AG09309 (cell line): ENCODE measurements around the gene CEACAM3.

Experiments
- DNase-seq: peaks from one replicate; pipeline ENCODE4 v3.0.0-alpha.2; 2010; ENCODE audit warnings: low read depth
- H3K4me3 ChIP-seq: 2 replicates; pipeline ENCODE4 v1.5.1; 2011; ENCODE audit warnings: mild to moderate bottlenecking, low read depth, low read length, moderate library complexity; ENCODE audit not compliant: control insufficient read depth
- TF ChIP-seq, protein P1 (sequence below): IDR thresholded peaks from 2 replicates; pipeline ENCODE4 v1.5.1; 2011; ENCODE audit warnings: mild to moderate bottlenecking, low read depth, low read length, inconsistent platforms; ENCODE audit not compliant: insufficient read depth, control insufficient read depth; ENCODE audit errors: missing control alignments

The CEACAM3 gene

DNA sequence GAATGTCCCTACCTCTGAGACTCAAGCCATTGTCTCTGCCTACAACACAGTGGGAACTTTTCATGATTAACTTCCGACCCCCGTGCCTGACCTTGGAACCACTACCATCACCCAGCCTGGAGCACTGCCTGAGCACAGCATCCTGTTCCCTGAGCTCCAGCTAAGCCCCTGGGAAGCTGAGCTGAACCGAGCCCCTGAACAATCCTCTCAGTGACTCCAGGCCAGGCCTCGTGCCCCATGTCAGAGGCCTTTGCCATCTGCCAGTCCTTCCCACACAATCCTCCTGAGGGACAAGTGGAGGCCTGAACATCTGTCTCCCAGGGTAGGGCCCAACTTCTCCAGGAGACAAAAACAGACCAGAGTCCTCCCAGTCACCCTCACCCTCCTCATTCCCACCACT is 17.5 kb downstream of the CEACAM3 start:
- no peak overlapping the region for H3K4me3 ChIP-seq
- TF ChIP-seq, protein P1, sequence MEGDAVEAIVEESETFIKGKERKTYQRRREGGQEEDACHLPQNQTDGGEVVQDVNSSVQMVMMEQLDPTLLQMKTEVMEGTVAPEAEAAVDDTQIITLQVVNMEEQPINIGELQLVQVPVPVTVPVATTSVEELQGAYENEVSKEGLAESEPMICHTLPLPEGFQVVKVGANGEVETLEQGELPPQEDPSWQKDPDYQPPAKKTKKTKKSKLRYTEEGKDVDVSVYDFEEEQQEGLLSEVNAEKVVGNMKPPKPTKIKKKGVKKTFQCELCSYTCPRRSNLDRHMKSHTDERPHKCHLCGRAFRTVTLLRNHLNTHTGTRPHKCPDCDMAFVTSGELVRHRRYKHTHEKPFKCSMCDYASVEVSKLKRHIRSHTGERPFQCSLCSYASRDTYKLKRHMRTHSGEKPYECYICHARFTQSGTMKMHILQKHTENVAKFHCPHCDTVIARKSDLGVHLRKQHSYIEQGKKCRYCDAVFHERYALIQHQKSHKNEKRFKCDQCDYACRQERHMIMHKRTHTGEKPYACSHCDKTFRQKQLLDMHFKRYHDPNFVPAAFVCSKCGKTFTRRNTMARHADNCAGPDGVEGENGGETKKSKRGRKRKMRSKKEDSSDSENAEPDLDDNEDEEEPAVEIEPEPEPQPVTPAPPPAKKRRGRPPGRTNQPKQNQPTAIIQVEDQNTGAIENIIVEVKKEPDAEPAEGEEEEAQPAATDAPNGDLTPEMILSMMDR: no peak
- DNase-seq: no peak

DNA sequence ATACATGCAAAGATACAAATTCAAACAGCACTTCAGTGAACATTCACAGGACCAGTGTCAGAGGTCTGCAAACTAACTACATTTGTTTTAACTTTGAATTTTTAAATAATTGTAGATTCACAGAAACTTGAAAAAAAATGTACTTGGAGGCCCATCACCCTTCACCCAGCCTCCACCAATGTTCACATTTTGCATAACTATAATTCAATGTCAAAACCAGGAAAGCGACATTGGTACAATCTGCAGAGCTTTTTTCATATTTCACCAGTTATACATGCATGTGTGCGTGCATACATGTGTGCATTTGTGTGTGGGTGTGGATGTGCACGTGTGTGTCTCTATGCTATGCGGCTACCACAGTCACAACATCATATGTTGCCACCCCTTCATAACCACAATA is 18.9 kb downstream of the CEACAM3 start:
- no peak for DNase-seq
- TF ChIP-seq, protein P1: no peak
- H3K4me3 ChIP-seq: no peak overlapping the region

DNA sequence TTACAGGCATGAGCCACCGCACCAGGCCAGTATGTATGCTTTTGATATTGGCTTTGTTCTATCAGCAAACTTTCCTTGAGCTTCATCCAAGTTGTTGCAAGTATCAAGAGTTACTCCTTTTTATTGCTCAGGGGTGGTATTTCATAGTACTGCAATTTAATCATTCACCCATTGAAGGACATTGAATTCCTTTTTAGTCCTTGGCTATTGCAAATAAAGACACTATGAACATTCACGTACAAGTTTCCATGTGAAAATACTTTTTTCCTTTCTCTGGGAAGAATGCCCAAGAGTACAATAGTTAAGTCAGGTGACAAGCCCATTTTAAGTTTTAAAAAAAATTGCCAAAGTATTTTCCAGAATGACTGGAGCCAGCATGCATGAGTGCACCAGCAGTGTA is 20.4 kb downstream of the CEACAM3 start:
- H3K4me3 ChIP-seq: no peak overlapping the region
- TF ChIP-seq, protein P1: no peak
- no peak for DNase-seq

DNA sequence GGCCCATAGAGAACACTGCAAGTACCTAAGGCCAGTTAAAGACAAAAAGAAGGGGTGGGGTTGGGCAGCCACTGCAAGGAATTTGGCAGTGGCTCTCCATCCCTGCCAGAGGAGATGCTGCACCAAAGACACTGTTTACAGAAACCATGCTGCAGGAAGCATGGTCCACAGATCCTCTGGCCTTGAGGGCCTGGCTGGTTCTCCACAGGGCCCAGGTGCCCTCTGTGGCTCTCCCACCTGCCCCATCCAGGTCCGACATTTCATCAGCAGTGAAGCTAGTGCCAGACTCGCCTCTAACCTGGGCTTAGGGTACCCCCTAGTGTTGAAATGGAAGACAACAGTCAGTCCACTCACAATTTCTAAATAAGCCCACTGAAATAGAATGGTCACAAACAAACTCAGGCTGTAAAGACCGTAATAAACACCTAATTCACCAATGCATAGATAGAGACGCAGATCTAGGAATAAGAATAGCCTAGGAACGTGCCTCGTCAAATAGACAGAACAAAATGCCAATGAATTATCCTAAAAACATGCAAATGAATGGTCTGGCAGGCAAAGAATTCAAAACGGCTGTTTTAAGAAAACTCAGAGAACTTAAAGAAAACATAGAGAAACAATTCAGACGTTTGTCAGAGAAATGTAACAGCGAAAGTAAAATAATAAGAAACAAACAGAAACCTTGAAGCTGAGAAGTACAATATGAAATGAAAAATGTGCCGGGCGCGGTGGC is 24.8 kb downstream of the CEACAM3 start:
- TF ChIP-seq, protein P1: peak; percentile 48
- H3K4me3 ChIP-seq: no peak overlapping the region
- DNase-seq: no peak

DNA sequence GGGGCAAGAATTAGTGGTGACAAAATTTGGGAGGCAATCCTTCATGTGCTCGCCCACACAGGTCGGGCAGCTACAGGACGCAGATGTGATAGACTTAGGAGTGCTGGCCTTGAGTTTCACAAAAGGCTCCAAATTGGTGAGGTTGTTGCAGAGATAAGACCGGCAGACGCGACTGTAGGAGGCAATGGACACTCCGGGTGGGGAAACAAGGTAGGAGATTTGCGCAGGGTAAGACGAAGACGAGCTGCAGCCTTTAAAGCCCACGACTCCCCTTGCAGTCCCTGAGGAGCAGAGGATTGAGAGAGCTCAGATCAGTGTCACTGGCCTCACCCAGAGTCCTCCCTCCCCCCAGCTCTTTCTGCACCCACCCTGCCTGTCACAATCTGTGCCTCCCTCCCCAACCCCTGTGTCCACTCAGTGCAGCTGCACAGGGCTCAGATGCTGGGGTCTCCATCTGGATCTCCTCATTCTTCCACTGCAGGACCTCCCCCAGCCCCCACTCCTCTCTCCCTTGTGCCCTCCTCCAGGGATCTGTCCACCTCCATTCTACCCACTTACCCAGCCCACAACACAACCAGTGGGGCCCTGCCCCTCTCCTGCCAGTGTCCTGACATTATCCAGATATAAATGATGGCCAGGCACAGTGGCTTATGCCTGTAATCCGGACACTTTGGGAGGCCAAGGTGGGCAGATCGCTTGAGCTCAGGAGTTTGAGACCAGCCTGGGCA is 41.8 kb downstream of the CEACAM3 start:
- TF ChIP-seq, protein P1: no peak
- DNase-seq: no peak
- no peak overlapping the region for H3K4me3 ChIP-seq

DNA sequence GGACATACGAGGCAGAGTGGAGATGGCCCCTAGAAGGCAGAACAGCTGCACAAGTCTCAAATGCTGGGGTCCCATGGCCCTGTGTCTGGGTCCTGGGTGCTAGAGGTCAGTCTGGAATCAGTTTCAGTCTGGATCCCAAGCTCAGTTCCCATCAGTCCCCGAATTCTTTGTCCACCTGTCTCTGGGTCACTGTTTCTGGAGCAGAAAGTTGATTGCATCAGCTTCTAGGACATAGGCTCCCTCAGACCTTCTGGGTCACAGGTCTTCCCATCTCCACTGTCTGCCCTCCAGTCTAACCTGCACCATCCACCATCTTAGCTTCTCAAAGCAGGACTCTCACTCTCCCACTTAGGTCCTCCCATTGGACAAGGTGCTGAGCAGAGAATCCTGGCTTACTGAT is 42.8 kb downstream of the CEACAM3 start:
- H3K4me3 ChIP-seq: no peak overlapping the region
- TF ChIP-seq, protein P1: no peak
- no peak for DNase-seq
